H9 (cell line): ENCODE results near the gene CDK8. TPM values are rescaled to one million over a fixed set of nuclear protein-coding genes. Genes with fewer than 3 reads are reported as not detected.

ENCODE experiments used
- DNase-seq: peaks from one replicate; pipeline ENCODE4 v3.0.0-alpha.2; 2017
- H2AFZ ChIP-seq: one replicate; pipeline ENCODE4 v1.6.1; 2013; ENCODE audit warnings: mild to moderate bottlenecking, low read length, control low read depth, moderate library complexity
- H2AK5ac ChIP-seq: 2 replicates; pipeline ENCODE4 v1.6.1; 2013; ENCODE audit warnings: low read length, control low read depth, mixed read lengths; ENCODE audit not compliant: insufficient read length
- H2BK120ac ChIP-seq: one replicate; pipeline ENCODE4 v1.6.1; 2013; ENCODE audit warnings: low read depth, mild to moderate bottlenecking, low read length, control low read depth, inconsistent platforms; ENCODE audit not compliant: poor library complexity, severe bottlenecking
- H2BK12ac ChIP-seq: 2 replicates; pipeline ENCODE4 v1.6.1; 2013; ENCODE audit warnings: low read length, control low read depth, mixed read lengths, low read depth; ENCODE audit not compliant: insufficient read length
- H2BK15ac ChIP-seq: 2 replicates; pipeline ENCODE4 v1.6.1; 2013; ENCODE audit warnings: low read depth, low read length, control low read depth
- H2BK20ac ChIP-seq: one replicate; pipeline ENCODE4 v1.6.1; 2013; ENCODE audit warnings: low read depth, mild to moderate bottlenecking, low read length, control low read depth, inconsistent platforms; ENCODE audit not compliant: poor library complexity, severe bottlenecking
- H2BK5ac ChIP-seq: 2 replicates; pipeline ENCODE4 v1.6.1; 2013; ENCODE audit warnings: low read length, control low read depth, mixed read lengths; ENCODE audit not compliant: insufficient read length
- H3K14ac ChIP-seq: 2 replicates; pipeline ENCODE4 v1.6.1; 2013; ENCODE audit warnings: low read length, control low read depth; ENCODE audit not compliant: insufficient read depth
- H3K18ac ChIP-seq: 2 replicates; pipeline ENCODE4 v1.6.1; 2013; ENCODE audit warnings: low read depth, mild to moderate bottlenecking, mixed read lengths, low read length, control low read depth; ENCODE audit not compliant: insufficient read length
- H3K23ac ChIP-seq: 2 replicates; pipeline ENCODE4 v1.6.1; 2013; ENCODE audit warnings: low read length, control low read depth, mixed read lengths, low read depth; ENCODE audit not compliant: insufficient read length
- H3K23me2 ChIP-seq: 2 replicates; pipeline ENCODE4 v1.6.1; 2013; ENCODE audit warnings: low read depth, mild to moderate bottlenecking, mixed read lengths, low read length, control low read depth; ENCODE audit not compliant: insufficient read length, poor library complexity, severe bottlenecking
- H3K27ac ChIP-seq: 2 replicates; pipeline ENCODE4 v1.5.1; 2013; ENCODE audit warnings: low read length, control low read depth, mixed read lengths, low read depth; ENCODE audit not compliant: insufficient read length
- H3K27me3 ChIP-seq: 2 replicates; pipeline ENCODE4 v1.6.1; 2013; ENCODE audit warnings: low read length, control low read depth, inconsistent platforms; ENCODE audit not compliant: insufficient read depth
- H3K4ac ChIP-seq: 2 replicates; pipeline ENCODE4 v1.6.1; 2013; ENCODE audit warnings: low read depth, mild to moderate bottlenecking, control low read depth, inconsistent platforms, low read length, moderate library complexity
- H3K4me1 ChIP-seq: 2 replicates; pipeline ENCODE4 v1.6.1; 2013; ENCODE audit warnings: low read length, control low read depth, inconsistent platforms; ENCODE audit not compliant: insufficient read depth
- H3K4me2 ChIP-seq: 2 replicates; pipeline ENCODE4 v1.6.1; 2013; ENCODE audit warnings: low read length, control low read depth, mixed read lengths; ENCODE audit not compliant: insufficient read length, insufficient read depth
- H3K56ac ChIP-seq: 2 replicates; pipeline ENCODE4 v1.6.1; 2013; ENCODE audit warnings: low read depth, mild to moderate bottlenecking, mixed read lengths, low read length, control low read depth; ENCODE audit not compliant: insufficient read length
- H3K79me1 ChIP-seq: 2 replicates; pipeline ENCODE4 v1.6.1; 2013; ENCODE audit warnings: low read depth, mild to moderate bottlenecking, moderate library complexity, low read length, control low read depth, inconsistent platforms; ENCODE audit not compliant: insufficient read depth, poor library complexity, severe bottlenecking
- H3K79me2 ChIP-seq: 2 replicates; pipeline ENCODE4 v1.6.1; 2013; ENCODE audit warnings: low read length, control low read depth, inconsistent platforms; ENCODE audit not compliant: insufficient read depth
- H3K9ac ChIP-seq: 2 replicates; pipeline ENCODE4 v1.6.1; 2013; ENCODE audit warnings: low read length, control low read depth, mixed read lengths; ENCODE audit not compliant: insufficient read length; ENCODE audit errors: extremely low read depth
- H3K9me3 ChIP-seq: one replicate; pipeline ENCODE4 v1.6.1; 2013; ENCODE audit warnings: low read depth, low read length, inconsistent platforms; ENCODE audit not compliant: control insufficient read depth
- H3T11ph ChIP-seq: one replicate; pipeline ENCODE4 v1.6.1; 2013; ENCODE audit warnings: mild to moderate bottlenecking, low read length, control low read depth, inconsistent platforms
- H4K20me1 ChIP-seq: one replicate; pipeline ENCODE4 v1.6.1; 2013; ENCODE audit not compliant: control insufficient read depth, insufficient read length, insufficient read depth
- H4K5ac ChIP-seq: 2 replicates; pipeline ENCODE4 v1.6.1; 2013; ENCODE audit warnings: low read depth, mild to moderate bottlenecking, mixed read lengths, low read length, control low read depth; ENCODE audit not compliant: insufficient read length
- H4K8ac ChIP-seq: replicated peaks from 2 replicates; pipeline ENCODE4 v1.6.1; 2013; ENCODE audit warnings: low read length, control low read depth, mixed read lengths, low read depth; ENCODE audit not compliant: insufficient read length
- H4K91ac ChIP-seq: 2 replicates; pipeline ENCODE4 v1.6.1; 2013; ENCODE audit warnings: low read depth, mild to moderate bottlenecking, moderate library complexity, mixed read lengths, low read length, control low read depth; ENCODE audit not compliant: insufficient read length
- H3K27ac Mint-ChIP-seq, 3 experiments: 2 replicates in 2 of 3; 3 replicates in 1 of 3; pipeline ENCODE4 v1.8.0; 2020 to 2021; ENCODE audit warnings: mixed read lengths in 3 of 3, mild to moderate bottlenecking in 1 of 3, moderate library complexity in 1 of 3
- H3K27me3 Mint-ChIP-seq: 2 replicates; pipeline ENCODE4 v1.8.0; 2021; ENCODE audit warnings: low read depth, mild to moderate bottlenecking, moderate library complexity, mixed read lengths
- H3K36me3 Mint-ChIP-seq, 3 experiments: 2 replicates in 2 of 3; 3 replicates in 1 of 3; pipeline ENCODE4 v1.8.0; 2020 to 2021; ENCODE audit warnings: low read depth in 3 of 3, mixed read lengths in 3 of 3; ENCODE audit not compliant: insufficient read depth in 1 of 3
- H3K4me1 Mint-ChIP-seq, 2 experiments: 2 replicates each; pipeline ENCODE4 v1.8.0; 2020; ENCODE audit warnings: mixed read lengths in 2 of 2
- H3K4me3 Mint-ChIP-seq, 2 experiments: 2 replicates in 1 of 2; 3 replicates in 1 of 2; pipeline ENCODE4 v1.8.0; 2020 to 2021; ENCODE audit warnings: mild to moderate bottlenecking in 2 of 2, mixed read lengths in 2 of 2, moderate library complexity in 1 of 2
- H3K9me3 Mint-ChIP-seq, 2 experiments: 2 replicates in 1 of 2; 3 replicates in 1 of 2; pipeline ENCODE4 v1.8.0; 2020; ENCODE audit warnings: mild to moderate bottlenecking in 2 of 2, mixed read lengths in 2 of 2, moderate library complexity in 1 of 2
- CTCF ChIP-seq: fragments of 200-600 bp; sonication (generic); conservative IDR thresholded peaks from 3 replicates; pipeline ENCODE4 v1.8.0; 2021; ENCODE audit warnings: antibody characterized with exemption, mild to moderate bottlenecking
- WGBS: extraction: QIAGEN DNeasy Blood & Tissue Kit; methylation state at CpG from one replicate; pipeline ENCODE4 v1.1.7; 2013; ENCODE audit warnings: missing lambda C conversion rate, low lambda C conversion rate, mixed read lengths; ENCODE audit not compliant: insufficient read length; ENCODE audit errors: extremely low coverage; 5-methylcytosine and 5-hydroxymethylcytosine counted together
- total RNA-seq: library from RNA; stranded (reverse); gene quantifications from 2 replicates; pipeline ENCODE4 v1.2.1, GENCODE V29; 2021

Gene CDK8
- total RNA-seq, 1 experiment from 2014 or later, result 18.1 TPM

GRCh38 chr13:26384587-26384986 lies 130.7 kb downstream of the CDK8 start:
- Histone ChIP-seq H3K23ac (no peak overlapping the region), H3K79me1 (no peaks in the 10 kb centered on the region), H3K4me1 (no peaks in the 10 kb centered on the region), H3K23me2 (no peaks in the 10 kb centered on the region), H2BK120ac (no peak overlapping the region), H2BK15ac (no peak overlapping the region), H3K56ac (no peak overlapping the region), H3K9ac (no peak overlapping the region), H3K14ac (no peak overlapping the region), H3K4me2 (no peak overlapping the region), H4K20me1 (no peaks in the 10 kb centered on the region), H3K9me3 (no peaks in the 10 kb centered on the region), H3K4ac (no peak overlapping the region), H3K27ac (no peak overlapping the region), H4K91ac (no peak overlapping the region), H3K18ac (no peak overlapping the region), H2AK5ac (no peak overlapping the region), H3K79me2 (no peaks in the 10 kb centered on the region), H3T11ph (no peak overlapping the region), H3K27me3 (no peaks in the 10 kb centered on the region), H4K5ac (no peak overlapping the region), H2BK12ac (no peak overlapping the region), H2AFZ (no peak overlapping the region), H4K8ac (no peak overlapping the region), H2BK20ac (no peak overlapping the region), H2BK5ac (no peak overlapping the region)
- no CpG with 5 or more reads among the region's 1 CpG for WGBS
- H3K36me3 Mint-ChIP-seq, result peaks cover 0 to 20% (median 7%) of the 10 kb centered on the region in 3 experiments; a peak in 4 of 7 replicates
- no peaks in the 10 kb centered on the region for H3K27me3 Mint-ChIP-seq
- no peak for DNase-seq
- no peak overlapping the region for H3K4me3 Mint-ChIP-seq
- no peak overlapping the region for H3K27ac Mint-ChIP-seq
- H3K9me3 Mint-ChIP-seq, result no peaks in the 10 kb centered on the region
- TF ChIP-seq CTCF, result no peak
- no peaks in the 10 kb centered on the region; a peak in 1 of 4 replicates for H3K4me1 Mint-ChIP-seq
